HG03457 (cell line): ENCODE results near the gene FNDC3B.

ENCODE experiments used
- ATAC-seq: cut with Tn5 transposase; IDR thresholded peaks from one replicate; pipeline ENCODE4 v1.9.1; 2021; ENCODE audit warnings: moderate number of reproducible peaks; ENCODE audit not compliant: unreplicated experiment

The FNDC3B gene

GRCh38 chr3:172204716-172205115 lies 165.3 kb downstream of the FNDC3B start:
- no peak for ATAC-seq

- no peak for ATAC-seq
Observed at GRCh38 chr3:172208586-172209332, 169.4 kb downstream of the FNDC3B start.

- ATAC-seq = no peak
Observed at GRCh38 chr3:172209333-172210321, 170.2 kb downstream of the FNDC3B start.

- no peak for ATAC-seq
Observed at GRCh38 chr3:172210355-172210754, 171.0 kb downstream of the FNDC3B start.

- ATAC-seq = no peak
Observed at GRCh38 chr3:172211123-172211522, 171.7 kb downstream of the FNDC3B start.

GRCh38 chr3:172213200-172213599 lies 173.8 kb downstream of the FNDC3B start:
- ATAC-seq = no peak

- no peak for ATAC-seq
Observed at GRCh38 chr3:172213904-172214303, 174.5 kb downstream of the FNDC3B start.

- no peak for ATAC-seq
Observed at GRCh38 chr3:172216267-172216666, 176.9 kb downstream of the FNDC3B start.

- ATAC-seq = no peak
Observed at GRCh38 chr3:172216911-172217310, 177.5 kb downstream of the FNDC3B start.

GRCh38 chr3:172217877-172218276 lies 178.5 kb downstream of the FNDC3B start:
- no peak for ATAC-seq

GRCh38 chr3:172218350-172219323 lies 179.3 kb downstream of the FNDC3B start:
- ATAC-seq = no peak

GRCh38 chr3:172219750-172220149 lies 180.4 kb downstream of the FNDC3B start:
- ATAC-seq = no peak

GRCh38 chr3:172221547-172221946 lies 182.2 kb downstream of the FNDC3B start:
- ATAC-seq = no peak

GRCh38 chr3:172222478-172223071 lies 183.2 kb downstream of the FNDC3B start:
- ATAC-seq = no peak

- ATAC-seq = no peak
Observed at GRCh38 chr3:172223870-172224269, 184.5 kb downstream of the FNDC3B start.

- ATAC-seq = no peak
Observed at GRCh38 chr3:172224560-172225214, 185.3 kb downstream of the FNDC3B start.

GRCh38 chr3:172225215-172225707 lies 185.9 kb downstream of the FNDC3B start:
- ATAC-seq = no peak

GRCh38 chr3:172226831-172227230 lies 187.5 kb downstream of the FNDC3B start:
- ATAC-seq = no peak

- no peak for ATAC-seq
Observed at GRCh38 chr3:172227340-172228035, 188.1 kb downstream of the FNDC3B start.
